K562 (cell line): Measurements from ENCODE around the gene NUDT6. TPM values are rescaled to one million over a fixed set of nuclear protein-coding genes. Genes with fewer than 3 reads are reported as not detected.
A peak's percentile ranks its signal among the peaks of the same experiment; 100 is the strongest.

Source experiments
- CTBP1 ChIP-seq: fragments of 450-650 bp; IDR thresholded peaks from 2 replicates; pipeline ENCODE4 v1.6.1; 2016; ENCODE audit warnings: borderline replicate concordance
- DACH1 ChIP-seq: fragments of 450-650 bp; IDR thresholded peaks from 2 replicates; pipeline ENCODE4 v1.6.1; 2018; ENCODE audit not compliant: partially characterized antibody
- ETV1 ChIP-seq: fragments of 450-650 bp; conservative IDR thresholded peaks from 2 replicates; pipeline ENCODE4 v1.6.1; 2016; ENCODE audit warnings: missing genetic modification characterization, control low read depth, low read depth, missing compliant biosample characterization
- GABPA ChIP-seq: fragments of 200-800 bp; sonication (Bioruptor generic); conservative IDR thresholded peaks from 2 replicates; pipeline ENCODE4 v1.6.1; 2016; ENCODE audit warnings: low read depth, missing genetic modification characterization, missing compliant biosample characterization
- NR2F6 ChIP-seq: fragments of 450-650 bp; formaldehyde crosslinking; IDR thresholded peaks from 2 replicates; pipeline ENCODE4 v1.4.0; 2020; ENCODE audit warnings: mild to moderate bottlenecking
- POLR2A ChIP-seq: fragments of 450-650 bp; conservative IDR thresholded peaks from 2 replicates; pipeline ENCODE4 v1.6.1; 2016
- RBM22 ChIP-seq: fragments of 200-400 bp; formaldehyde crosslinking; IDR thresholded peaks from 2 replicates; pipeline ENCODE4 v1.6.1; 2018; ENCODE audit warnings: low read length, low read depth; ENCODE audit not compliant: poor library complexity, severe bottlenecking
- WHSC1 ChIP-seq: IDR thresholded peaks from one replicate; pipeline ENCODE4 v1.6.1; 2012; ENCODE audit warnings: low read length, control low read depth, inconsistent platforms
- ZNF507 ChIP-seq: conservative IDR thresholded peaks from 2 replicates; pipeline ENCODE4 v1.6.1; 2017; ENCODE audit warnings: missing genetic modification characterization, missing compliant biosample characterization
- ZNF586 ChIP-seq: fragments of 450-650 bp; formaldehyde crosslinking; conservative IDR thresholded peaks from 2 replicates; pipeline ENCODE4 v1.4.0; 2020; ENCODE audit warnings: mild to moderate bottlenecking, moderate library complexity
- polyA plus RNA-seq, 8 experiments: library from polyadenylated mRNA; depleted of rRNA in 4 of 8; stranded (reverse) in 5 of 8; unstranded in 3 of 8; fragments of >200 nt; fragmentation: Nextera tagmentation in 2 of 8; fragmentation: Illumina TruSeq in 1 of 8; extraction: Ambion mirVana in 2 of 8; extraction: Trizol in 1 of 8; gene quantifications; 2 replicates each; pipeline versions ENCODE4 v1.2.1 to v1.2.3, GENCODE V29; 2011 to 2014; ENCODE audit warnings: inconsistent platforms in 1 of 8, missing spikeins in 1 of 8
- total RNA-seq, 7 experiments: library from RNA; depleted of rRNA in 6 of 7; stranded (reverse); fragments of >200 nt in 6 of 7; fragmentation: Illumina TruSeq in 2 of 7; extraction: Trizol in 2 of 7; gene quantifications; 2 replicates each; pipeline versions ENCODE4 v1.2.1 to v1.2.3, GENCODE V29; 2011 to 2021; ENCODE audit warnings: low replicate concordance in 1 of 7
- TF ChIP-seq, protein P1 (sequence below): sonication (generic); formaldehyde crosslinking; IDR thresholded peaks from 2 replicates; pipeline ENCODE4 v1.4.0; 2020; ENCODE audit warnings: mild to moderate bottlenecking, missing genetic modification reagents
- TF ChIP-seq, protein P2 (sequence below): fragments of 450-650 bp; IDR thresholded peaks from 2 replicates; pipeline ENCODE4 v1.6.1; 2016; ENCODE audit warnings: antibody characterized with exemption
- TF ChIP-seq, protein P3 (sequence below): fragments of 200-600 bp; sonication (generic); IDR thresholded peaks from one replicate; pipeline ENCODE4 v1.6.1; 2012; ENCODE audit warnings: mild to moderate bottlenecking, low read depth, low read length, inconsistent platforms

Gene NUDT6
- total and polyA plus RNA-seq, 9 of the 15 experiments (the other 6 are each of a cell fraction or from before 2014, with no cell fraction given), result 9.4 to 18.1 (median 13.4) TPM

DNA sequence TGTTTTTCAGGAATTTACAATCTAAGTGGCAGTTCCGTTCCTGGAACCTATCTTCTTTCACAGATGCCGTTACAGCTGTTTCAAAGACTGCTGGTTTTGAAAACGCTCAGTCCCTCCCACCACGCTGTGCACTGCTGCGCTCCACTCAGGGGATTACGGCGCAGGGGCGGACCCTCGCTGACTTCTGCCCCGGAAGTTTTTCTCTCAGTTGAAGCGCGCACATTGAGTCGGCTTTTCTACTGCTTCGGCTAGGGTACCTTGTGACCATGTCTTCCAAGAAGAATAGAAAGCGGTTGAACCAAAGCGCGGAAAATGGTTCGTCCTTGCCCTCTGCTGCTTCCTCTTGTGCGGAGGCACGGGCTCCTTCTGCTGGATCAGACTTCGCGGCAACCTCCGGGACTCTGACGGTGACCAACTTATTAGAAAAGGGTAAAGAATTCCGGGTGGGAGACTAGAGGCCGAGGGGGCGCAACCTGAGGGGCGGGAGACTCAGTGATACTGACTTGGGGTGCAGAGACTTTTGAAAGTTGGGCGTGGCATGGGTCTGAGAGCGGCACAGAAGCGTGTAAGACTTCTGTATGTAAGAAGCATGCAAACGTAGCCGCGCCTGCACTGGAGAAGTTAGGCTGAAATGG is 597 bp upstream of the NUDT6 start (continued):
- TF ChIP-seq, protein P1, sequence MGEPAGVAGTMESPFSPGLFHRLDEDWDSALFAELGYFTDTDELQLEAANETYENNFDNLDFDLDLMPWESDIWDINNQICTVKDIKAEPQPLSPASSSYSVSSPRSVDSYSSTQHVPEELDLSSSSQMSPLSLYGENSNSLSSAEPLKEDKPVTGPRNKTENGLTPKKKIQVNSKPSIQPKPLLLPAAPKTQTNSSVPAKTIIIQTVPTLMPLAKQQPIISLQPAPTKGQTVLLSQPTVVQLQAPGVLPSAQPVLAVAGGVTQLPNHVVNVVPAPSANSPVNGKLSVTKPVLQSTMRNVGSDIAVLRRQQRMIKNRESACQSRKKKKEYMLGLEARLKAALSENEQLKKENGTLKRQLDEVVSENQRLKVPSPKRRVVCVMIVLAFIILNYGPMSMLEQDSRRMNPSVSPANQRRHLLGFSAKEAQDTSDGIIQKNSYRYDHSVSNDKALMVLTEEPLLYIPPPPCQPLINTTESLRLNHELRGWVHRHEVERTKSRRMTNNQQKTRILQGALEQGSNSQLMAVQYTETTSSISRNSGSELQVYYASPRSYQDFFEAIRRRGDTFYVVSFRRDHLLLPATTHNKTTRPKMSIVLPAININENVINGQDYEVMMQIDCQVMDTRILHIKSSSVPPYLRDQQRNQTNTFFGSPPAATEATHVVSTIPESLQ (CRISPR knock-in tag), result no peak
- TF ChIP-seq NR2F6 (no peak), DACH1 (peak; percentile 90), GABPA (tag) (peak; percentile 96), CTBP1 (peak; percentile 36; the same call in 1 of the 2 replicates), ETV1 (tag) (peak; percentile 47; the same call in 1 of the 2 replicates), ZNF586 (no peak), WHSC1 (no peak), RBM22 (no peak), ZNF507 (tag) (no peak), POLR2A (peak; percentile 79)
- TF ChIP-seq, protein P2, sequence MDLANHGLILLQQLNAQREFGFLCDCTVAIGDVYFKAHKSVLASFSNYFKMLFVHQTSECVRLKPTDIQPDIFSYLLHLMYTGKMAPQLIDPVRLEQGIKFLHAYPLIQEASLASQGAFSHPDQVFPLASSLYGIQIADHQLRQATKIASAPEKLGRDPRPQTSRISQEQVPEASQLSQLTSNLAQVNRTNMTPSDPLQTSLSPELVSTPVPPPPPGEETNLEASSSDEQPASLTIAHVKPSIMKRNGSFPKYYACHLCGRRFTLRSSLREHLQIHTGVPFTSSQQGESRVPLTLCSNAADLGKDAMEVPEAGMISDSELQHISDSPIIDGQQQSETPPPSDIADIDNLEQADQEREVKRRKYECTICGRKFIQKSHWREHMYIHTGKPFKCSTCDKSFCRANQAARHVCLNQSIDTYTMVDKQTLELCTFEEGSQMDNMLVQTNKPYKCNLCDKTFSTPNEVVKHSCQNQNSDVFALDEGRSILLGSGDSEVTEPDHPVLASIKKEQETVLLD, result peak; percentile 24; the same call in 1 of the 2 replicates
- TF ChIP-seq, protein P3, sequence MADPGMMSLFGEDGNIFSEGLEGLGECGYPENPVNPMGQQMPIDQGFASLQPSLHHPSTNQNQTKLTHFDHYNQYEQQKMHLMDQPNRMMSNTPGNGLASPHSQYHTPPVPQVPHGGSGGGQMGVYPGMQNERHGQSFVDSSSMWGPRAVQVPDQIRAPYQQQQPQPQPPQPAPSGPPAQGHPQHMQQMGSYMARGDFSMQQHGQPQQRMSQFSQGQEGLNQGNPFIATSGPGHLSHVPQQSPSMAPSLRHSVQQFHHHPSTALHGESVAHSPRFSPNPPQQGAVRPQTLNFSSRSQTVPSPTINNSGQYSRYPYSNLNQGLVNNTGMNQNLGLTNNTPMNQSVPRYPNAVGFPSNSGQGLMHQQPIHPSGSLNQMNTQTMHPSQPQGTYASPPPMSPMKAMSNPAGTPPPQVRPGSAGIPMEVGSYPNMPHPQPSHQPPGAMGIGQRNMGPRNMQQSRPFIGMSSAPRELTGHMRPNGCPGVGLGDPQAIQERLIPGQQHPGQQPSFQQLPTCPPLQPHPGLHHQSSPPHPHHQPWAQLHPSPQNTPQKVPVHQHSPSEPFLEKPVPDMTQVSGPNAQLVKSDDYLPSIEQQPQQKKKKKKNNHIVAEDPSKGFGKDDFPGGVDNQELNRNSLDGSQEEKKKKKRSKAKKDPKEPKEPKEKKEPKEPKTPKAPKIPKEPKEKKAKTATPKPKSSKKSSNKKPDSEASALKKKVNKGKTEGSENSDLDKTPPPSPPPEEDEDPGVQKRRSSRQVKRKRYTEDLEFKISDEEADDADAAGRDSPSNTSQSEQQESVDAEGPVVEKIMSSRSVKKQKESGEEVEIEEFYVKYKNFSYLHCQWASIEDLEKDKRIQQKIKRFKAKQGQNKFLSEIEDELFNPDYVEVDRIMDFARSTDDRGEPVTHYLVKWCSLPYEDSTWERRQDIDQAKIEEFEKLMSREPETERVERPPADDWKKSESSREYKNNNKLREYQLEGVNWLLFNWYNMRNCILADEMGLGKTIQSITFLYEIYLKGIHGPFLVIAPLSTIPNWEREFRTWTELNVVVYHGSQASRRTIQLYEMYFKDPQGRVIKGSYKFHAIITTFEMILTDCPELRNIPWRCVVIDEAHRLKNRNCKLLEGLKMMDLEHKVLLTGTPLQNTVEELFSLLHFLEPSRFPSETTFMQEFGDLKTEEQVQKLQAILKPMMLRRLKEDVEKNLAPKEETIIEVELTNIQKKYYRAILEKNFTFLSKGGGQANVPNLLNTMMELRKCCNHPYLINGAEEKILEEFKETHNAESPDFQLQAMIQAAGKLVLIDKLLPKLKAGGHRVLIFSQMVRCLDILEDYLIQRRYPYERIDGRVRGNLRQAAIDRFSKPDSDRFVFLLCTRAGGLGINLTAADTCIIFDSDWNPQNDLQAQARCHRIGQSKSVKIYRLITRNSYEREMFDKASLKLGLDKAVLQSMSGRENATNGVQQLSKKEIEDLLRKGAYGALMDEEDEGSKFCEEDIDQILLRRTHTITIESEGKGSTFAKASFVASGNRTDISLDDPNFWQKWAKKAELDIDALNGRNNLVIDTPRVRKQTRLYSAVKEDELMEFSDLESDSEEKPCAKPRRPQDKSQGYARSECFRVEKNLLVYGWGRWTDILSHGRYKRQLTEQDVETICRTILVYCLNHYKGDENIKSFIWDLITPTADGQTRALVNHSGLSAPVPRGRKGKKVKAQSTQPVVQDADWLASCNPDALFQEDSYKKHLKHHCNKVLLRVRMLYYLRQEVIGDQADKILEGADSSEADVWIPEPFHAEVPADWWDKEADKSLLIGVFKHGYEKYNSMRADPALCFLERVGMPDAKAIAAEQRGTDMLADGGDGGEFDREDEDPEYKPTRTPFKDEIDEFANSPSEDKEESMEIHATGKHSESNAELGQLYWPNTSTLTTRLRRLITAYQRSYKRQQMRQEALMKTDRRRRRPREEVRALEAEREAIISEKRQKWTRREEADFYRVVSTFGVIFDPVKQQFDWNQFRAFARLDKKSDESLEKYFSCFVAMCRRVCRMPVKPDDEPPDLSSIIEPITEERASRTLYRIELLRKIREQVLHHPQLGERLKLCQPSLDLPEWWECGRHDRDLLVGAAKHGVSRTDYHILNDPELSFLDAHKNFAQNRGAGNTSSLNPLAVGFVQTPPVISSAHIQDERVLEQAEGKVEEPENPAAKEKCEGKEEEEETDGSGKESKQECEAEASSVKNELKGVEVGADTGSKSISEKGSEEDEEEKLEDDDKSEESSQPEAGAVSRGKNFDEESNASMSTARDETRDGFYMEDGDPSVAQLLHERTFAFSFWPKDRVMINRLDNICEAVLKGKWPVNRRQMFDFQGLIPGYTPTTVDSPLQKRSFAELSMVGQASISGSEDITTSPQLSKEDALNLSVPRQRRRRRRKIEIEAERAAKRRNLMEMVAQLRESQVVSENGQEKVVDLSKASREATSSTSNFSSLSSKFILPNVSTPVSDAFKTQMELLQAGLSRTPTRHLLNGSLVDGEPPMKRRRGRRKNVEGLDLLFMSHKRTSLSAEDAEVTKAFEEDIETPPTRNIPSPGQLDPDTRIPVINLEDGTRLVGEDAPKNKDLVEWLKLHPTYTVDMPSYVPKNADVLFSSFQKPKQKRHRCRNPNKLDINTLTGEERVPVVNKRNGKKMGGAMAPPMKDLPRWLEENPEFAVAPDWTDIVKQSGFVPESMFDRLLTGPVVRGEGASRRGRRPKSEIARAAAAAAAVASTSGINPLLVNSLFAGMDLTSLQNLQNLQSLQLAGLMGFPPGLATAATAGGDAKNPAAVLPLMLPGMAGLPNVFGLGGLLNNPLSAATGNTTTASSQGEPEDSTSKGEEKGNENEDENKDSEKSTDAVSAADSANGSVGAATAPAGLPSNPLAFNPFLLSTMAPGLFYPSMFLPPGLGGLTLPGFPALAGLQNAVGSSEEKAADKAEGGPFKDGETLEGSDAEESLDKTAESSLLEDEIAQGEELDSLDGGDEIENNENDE, result peak; percentile 100
